SK-N-SH (cell line): ENCODE data around the gene RAD51B. TPM values are rescaled to one million over a fixed set of nuclear protein-coding genes. Genes with fewer than 3 reads are reported as not detected.

ENCODE experiments used
- CTCF ChIA-PET: fragments of 300-600, 350-600 bp; formaldehyde crosslinking; extraction: SDS; loops from one replicate; lab custom pipeline; 2021; lab: Yijun Ruan, JAX
- POLR2A ChIA-PET: fragments of 350-600 bp; sonication (Branson Sonifier 250); formaldehyde crosslinking; extraction: SDS; loops from one replicate; lab custom pipeline; 2020; ENCODE audit warnings: antibody characterized with exemption, inconsistent platforms; lab: Yijun Ruan, JAX
- DNase-seq: peaks from one replicate; pipeline ENCODE4 v3.0.0; 2012
- H2AFZ ChIP-seq: fragments of 200-600 bp; sonication (generic); 2 replicates; pipeline ENCODE4 v1.8.1; 2016; ENCODE audit warnings: antibody characterized with exemption, mild to moderate bottlenecking, low read depth
- H3F3A ChIP-seq: fragments of 200-600 bp; sonication (generic); replicated peaks from 2 replicates; pipeline ENCODE3; 2016; ENCODE audit warnings: antibody characterized with exemption, mild to moderate bottlenecking; ENCODE audit not compliant: insufficient read depth
- H3K27ac ChIP-seq, 2 experiments: fragments of 200-500 bp in 1 of 2; fragments of 200-600 bp in 1 of 2; sonication (Bioruptor generic) in 1 of 2; sonication (generic), shearing (Covaris generic) in 1 of 2; 2 replicates each; pipeline versions ENCODE4 v1.5.1 to v1.6.1; 2014 to 2016; ENCODE audit warnings: low read depth in 2 of 2, inconsistent platforms in 1 of 2, low read length in 1 of 2, mild to moderate bottlenecking in 1 of 2, mixed read lengths in 1 of 2
- H3K27me3 ChIP-seq: fragments of 200-600 bp; sonication (generic), shearing (Covaris generic); 2 replicates; pipeline ENCODE4 v1.6.1; 2016; ENCODE audit warnings: mixed run types; ENCODE audit not compliant: insufficient read depth
- H3K36me3 ChIP-seq, 2 experiments: fragments of 200-500 bp in 1 of 2; fragments of 200-600 bp in 1 of 2; sonication (Bioruptor generic) in 1 of 2; sonication (generic) in 1 of 2; replicated peaks in 1 of 2; 2 replicates each; pipeline versions ENCODE3 to v1.5.1; 2014 to 2016; ENCODE audit warnings: low read length in 1 of 2, mild to moderate bottlenecking in 1 of 2; ENCODE audit not compliant: insufficient read depth in 2 of 2, control insufficient read depth in 1 of 2
- H3K4me1 ChIP-seq, 2 experiments: fragments of 200-500 bp in 1 of 2; fragments of 200-600 bp in 1 of 2; sonication (Bioruptor generic) in 1 of 2; sonication (generic), shearing (Covaris generic) in 1 of 2; 2 replicates each; pipeline versions ENCODE4 v1.5.1 to v1.6.1; 2014 to 2016; ENCODE audit warnings: low read depth in 1 of 2, low read length in 1 of 2, mixed run types in 1 of 2; ENCODE audit not compliant: insufficient read depth in 2 of 2, control insufficient read depth in 1 of 2
- H3K4me2 ChIP-seq: fragments of 200-600 bp; sonication (generic), shearing (Covaris generic); 2 replicates; pipeline ENCODE4 v1.6.1; 2017; ENCODE audit warnings: mixed run types
- H3K4me3 ChIP-seq, 2 experiments: fragments of 200-500 bp in 1 of 2; fragments of 200-600 bp in 1 of 2; sonication (Bioruptor generic) in 1 of 2; sonication (generic), shearing (Covaris generic) in 1 of 2; 2 replicates each; pipeline versions ENCODE4 v1.5.1 to v1.8.1; 2014 to 2016; ENCODE audit warnings: low read depth in 2 of 2, inconsistent platforms in 1 of 2, low read length in 1 of 2, mild to moderate bottlenecking in 1 of 2, mixed read lengths in 1 of 2, moderate library complexity in 1 of 2
- H3K79me2 ChIP-seq: fragments of 200-600 bp; sonication (generic); 2 replicates; pipeline ENCODE4 v1.8.1; 2017; ENCODE audit warnings: mild to moderate bottlenecking; ENCODE audit not compliant: insufficient read depth
- H3K9ac ChIP-seq: fragments of 200-600 bp; sonication (generic); 2 replicates; pipeline ENCODE4 v1.6.1; 2017; ENCODE audit warnings: mixed run types
- H3K9me2 ChIP-seq: fragments of 200-600 bp; sonication (generic); 2 replicates; pipeline ENCODE4 v1.6.1; 2017; ENCODE audit warnings: mixed run types
- H3K9me3 ChIP-seq: fragments of 200-600 bp; sonication (generic); 2 replicates; pipeline ENCODE4 v1.6.1; 2017; ENCODE audit warnings: mixed run types, mild to moderate bottlenecking, moderate library complexity
- H4K20me1 ChIP-seq: fragments of 200-600 bp; sonication (generic); 2 replicates; pipeline ENCODE4 v1.6.1; 2017; ENCODE audit warnings: mild to moderate bottlenecking, mixed run types; ENCODE audit not compliant: insufficient read depth
- CHD2 ChIP-seq: fragments of 150-350 bp; IDR thresholded peaks from 2 replicates; pipeline ENCODE4 v1.6.1; 2018; ENCODE audit warnings: low read length; ENCODE audit not compliant: partially characterized antibody
- EZH2phosphoT487 ChIP-seq: fragments of 200-600 bp; sonication (generic); IDR thresholded peaks from 2 replicates; pipeline ENCODE4 v1.6.1; 2017; ENCODE audit warnings: low read depth, mixed run types, mild to moderate bottlenecking, antibody characterized with exemption, moderate library complexity, borderline replicate concordance
- FOXJ3 ChIP-seq: sonication (generic); formaldehyde crosslinking; IDR thresholded peaks from 2 replicates; pipeline ENCODE4 v1.5.1; 2020; ENCODE audit warnings: mild to moderate bottlenecking, missing genetic modification reagents
- GATA2 ChIP-seq: sonication (generic); formaldehyde crosslinking; IDR thresholded peaks from 2 replicates; pipeline ENCODE4 v1.5.0; 2020; ENCODE audit warnings: mild to moderate bottlenecking, missing genetic modification reagents
- JUND ChIP-seq: IDR thresholded peaks from 2 replicates; pipeline ENCODE4 v1.4.0; 2012
- NRF1 ChIP-seq: IDR thresholded peaks from 2 replicates; pipeline ENCODE4 v1.6.1; 2012; ENCODE audit warnings: low read depth, mild to moderate bottlenecking, low read length
- POLR2AphosphoS5 ChIP-seq: IDR thresholded peaks from 2 replicates; pipeline ENCODE4 v1.6.1; 2012; ENCODE audit warnings: low read depth, low read length
- RAD21 ChIP-seq: IDR thresholded peaks from 2 replicates; pipeline ENCODE4 v1.6.1; 2012; ENCODE audit warnings: mild to moderate bottlenecking, low read length
- RFX5 ChIP-seq: IDR thresholded peaks from 2 replicates; pipeline ENCODE4 v1.6.1; 2012; ENCODE audit warnings: mild to moderate bottlenecking, improper control_type of control experiment, low read length
- RXRA ChIP-seq: IDR thresholded peaks from 2 replicates; pipeline ENCODE4 v1.4.0; 2012; ENCODE audit warnings: low read depth, mild to moderate bottlenecking, borderline replicate concordance
- SMC3 ChIP-seq: IDR thresholded peaks from 2 replicates; pipeline ENCODE4 v1.6.1; 2012; ENCODE audit warnings: low read depth, low read length, improper control_type of control experiment
- TCF12 ChIP-seq: IDR thresholded peaks from 2 replicates; pipeline ENCODE4 v1.4.0; 2012
- TEAD4 ChIP-seq: IDR thresholded peaks from 2 replicates; pipeline ENCODE4 v1.4.0; 2012; ENCODE audit warnings: mild to moderate bottlenecking, borderline replicate concordance; ENCODE audit not compliant: insufficient read depth
- YY1 ChIP-seq: IDR thresholded peaks from 2 replicates; pipeline ENCODE4 v1.4.0; 2012; ENCODE audit warnings: low read depth, mild to moderate bottlenecking
- WGBS: methylation state at CpG from one replicate; pipeline ENCODE4 v1.1.6; 2017; ENCODE audit warnings: low lambda C conversion rate; 5-methylcytosine and 5-hydroxymethylcytosine counted together
- polyA plus RNA-seq, 3 experiments: library from polyadenylated mRNA; depleted of rRNA; stranded (reverse); fragments of >200 nt; gene quantifications; 2 replicates each; pipeline ENCODE4 v1.2.3, GENCODE V29; 2012
- TF ChIP-seq, protein P1 (sequence below): IDR thresholded peaks from 2 replicates; pipeline ENCODE4 v1.4.0; 2012; ENCODE audit warnings: low read depth, borderline replicate concordance
- TF ChIP-seq, protein P2 (sequence below): IDR thresholded peaks from 2 replicates; pipeline ENCODE4 v1.4.0; 2012; ENCODE audit warnings: low read depth
- TF ChIP-seq, protein P3 (sequence below): fragments of 150-350 bp; IDR thresholded peaks from 2 replicates; pipeline ENCODE4 v1.6.1; 2016; ENCODE audit warnings: mild to moderate bottlenecking, low read depth, low read length

Gene RAD51B
- polyA plus RNA-seq, 1 of the 3 experiments (the other 2 are of a cell fraction) = 6.0 TPM

DNA sequence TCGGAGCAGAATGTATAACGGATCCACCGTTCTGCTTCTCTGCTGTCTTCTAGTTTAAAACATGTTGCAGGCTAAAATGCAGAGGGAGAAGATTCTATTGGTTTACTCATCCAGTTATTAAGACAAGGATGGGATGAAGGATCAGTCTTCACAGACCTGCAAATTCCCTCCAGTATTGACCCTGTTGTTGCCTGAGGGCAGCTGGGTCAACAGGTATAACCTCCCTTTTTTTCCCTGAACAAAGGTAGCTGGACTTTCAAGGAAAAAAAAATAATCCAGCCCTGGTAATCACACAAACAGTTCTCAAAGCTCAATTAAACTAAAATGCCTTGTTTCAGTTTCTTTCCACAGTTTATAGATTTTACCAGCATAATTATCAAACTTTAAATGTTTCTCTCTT is 492.7 kb downstream of the RAD51B start:
- H3K27ac ChIP-seq = no peak overlapping the region
- H3K9me2 ChIP-seq = no peaks in the 10 kb centered on the region
- H3K4me3 ChIP-seq = no peak overlapping the region
- no peak overlapping the region for H2AFZ ChIP-seq
- DNase-seq = no peak
- H3K4me2 ChIP-seq = no peak overlapping the region
- H3K79me2 ChIP-seq = no peaks in the 10 kb centered on the region
- H3K27me3 ChIP-seq = no peaks in the 10 kb centered on the region
- H4K20me1 ChIP-seq = no peaks in the 10 kb centered on the region
- 96% methylated on average over 3 of the region's 3 CpGs for WGBS
- H3K9me3 ChIP-seq = no peaks in the 10 kb centered on the region
- H3K9ac ChIP-seq = no peak overlapping the region
- ChIA-PET CTCF (no interaction called here), POLR2A (no interaction called here)
- no peaks in the 10 kb centered on the region for H3K36me3 ChIP-seq
- TF ChIP-seq SMC3 (no peak), YY1 (no peak), GATA2 (CRISPR knock-in tag) (no peak), POLR2AphosphoS5 (no peak), CHD2 (no peak), TEAD4 (no peak), FOXJ3 (CRISPR knock-in tag) (no peak), RFX5 (no peak), RAD21 (no peak), NRF1 (no peak)
- H3F3A ChIP-seq = no peaks in the 10 kb centered on the region
- peaks cover 5 to 9% of the 10 kb centered on the region in 2 experiments; a peak in 3 of 4 replicates for H3K4me1 ChIP-seq

DNA sequence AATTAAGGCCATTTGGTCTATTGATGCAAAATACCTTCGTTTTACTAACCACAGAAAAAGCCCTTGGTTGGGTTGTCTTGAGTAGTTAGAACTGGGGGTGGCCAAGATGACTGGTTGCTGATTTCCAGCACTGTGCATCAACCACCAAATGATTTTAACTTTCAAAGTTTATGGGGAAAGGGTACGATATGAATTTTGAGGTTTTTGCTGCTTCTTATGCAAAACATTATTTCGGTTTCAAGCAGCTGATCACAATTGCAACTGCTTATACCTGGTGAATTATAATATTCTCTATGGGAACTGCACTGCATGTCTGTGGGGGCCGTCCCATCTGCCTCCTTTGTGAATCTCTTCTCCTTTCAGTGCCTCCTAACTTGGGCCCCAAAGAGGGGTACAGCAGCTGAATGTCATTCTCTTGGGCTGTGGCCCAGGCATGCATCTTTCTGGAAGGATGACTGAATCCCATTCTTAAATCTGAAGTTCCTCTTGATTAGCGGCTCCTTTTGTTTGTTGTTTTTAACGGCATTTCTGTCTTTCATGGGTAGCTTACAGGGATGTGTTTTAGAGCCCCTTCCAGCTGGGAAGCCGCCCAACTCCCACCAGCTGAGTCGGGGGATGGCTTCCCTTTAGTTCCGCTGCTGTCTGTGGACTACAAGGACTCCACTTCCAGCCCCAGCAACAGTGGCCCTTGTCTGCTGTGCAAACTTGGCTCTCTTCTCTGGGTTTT is 493.5 kb downstream of the RAD51B start:
- WGBS = 90% methylated on average over 9 of the region's 9 CpGs
- no peak overlapping the region for H3K9ac ChIP-seq
- TF ChIP-seq, protein P1, sequence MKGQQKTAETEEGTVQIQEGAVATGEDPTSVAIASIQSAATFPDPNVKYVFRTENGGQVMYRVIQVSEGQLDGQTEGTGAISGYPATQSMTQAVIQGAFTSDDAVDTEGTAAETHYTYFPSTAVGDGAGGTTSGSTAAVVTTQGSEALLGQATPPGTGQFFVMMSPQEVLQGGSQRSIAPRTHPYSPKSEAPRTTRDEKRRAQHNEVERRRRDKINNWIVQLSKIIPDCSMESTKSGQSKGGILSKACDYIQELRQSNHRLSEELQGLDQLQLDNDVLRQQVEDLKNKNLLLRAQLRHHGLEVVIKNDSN = no peak
- TF ChIP-seq, protein P2, sequence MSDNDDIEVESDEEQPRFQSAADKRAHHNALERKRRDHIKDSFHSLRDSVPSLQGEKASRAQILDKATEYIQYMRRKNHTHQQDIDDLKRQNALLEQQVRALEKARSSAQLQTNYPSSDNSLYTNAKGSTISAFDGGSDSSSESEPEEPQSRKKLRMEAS = no peak
- TF ChIP-seq RXRA = no peak
- TF ChIP-seq JUND = no peak
- TF ChIP-seq, protein P3, sequence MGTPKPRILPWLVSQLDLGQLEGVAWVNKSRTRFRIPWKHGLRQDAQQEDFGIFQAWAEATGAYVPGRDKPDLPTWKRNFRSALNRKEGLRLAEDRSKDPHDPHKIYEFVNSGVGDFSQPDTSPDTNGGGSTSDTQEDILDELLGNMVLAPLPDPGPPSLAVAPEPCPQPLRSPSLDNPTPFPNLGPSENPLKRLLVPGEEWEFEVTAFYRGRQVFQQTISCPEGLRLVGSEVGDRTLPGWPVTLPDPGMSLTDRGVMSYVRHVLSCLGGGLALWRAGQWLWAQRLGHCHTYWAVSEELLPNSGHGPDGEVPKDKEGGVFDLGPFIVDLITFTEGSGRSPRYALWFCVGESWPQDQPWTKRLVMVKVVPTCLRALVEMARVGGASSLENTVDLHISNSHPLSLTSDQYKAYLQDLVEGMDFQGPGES = no peak
- no peak for TF ChIP-seq CHD2
- TF ChIP-seq TCF12 = no peak
- TF ChIP-seq EZH2phosphoT487 = no peak
- H3F3A ChIP-seq = no peaks in the 10 kb centered on the region
- CTCF ChIA-PET = no interaction called here
- peaks cover 3 to 5% of the 10 kb centered on the region in 2 experiments; a peak in 3 of 4 replicates for H3K4me1 ChIP-seq
- H3K9me3 ChIP-seq = no peaks in the 10 kb centered on the region
- H3K27ac ChIP-seq = no peak overlapping the region
- no peaks in the 10 kb centered on the region for H3K9me2 ChIP-seq
- no peaks in the 10 kb centered on the region for H3K27me3 ChIP-seq
- H4K20me1 ChIP-seq = no peaks in the 10 kb centered on the region
- no peak for DNase-seq
- no peak overlapping the region for H2AFZ ChIP-seq
- H3K4me3 ChIP-seq = no peak overlapping the region
- no peak overlapping the region for H3K4me2 ChIP-seq
- H3K79me2 ChIP-seq = no peaks in the 10 kb centered on the region
- POLR2A ChIA-PET = no interaction called here
- no peaks in the 10 kb centered on the region for H3K36me3 ChIP-seq
